ENCODE results near the gene CDC42EP2. TPM values are rescaled to one million over a fixed set of nuclear protein-coding genes. Genes with fewer than 3 reads are reported as not detected.

The CDC42EP2 gene
- total RNA-seq, 1 donor from 2014 or later, result 9.0 TPM

DNA sequence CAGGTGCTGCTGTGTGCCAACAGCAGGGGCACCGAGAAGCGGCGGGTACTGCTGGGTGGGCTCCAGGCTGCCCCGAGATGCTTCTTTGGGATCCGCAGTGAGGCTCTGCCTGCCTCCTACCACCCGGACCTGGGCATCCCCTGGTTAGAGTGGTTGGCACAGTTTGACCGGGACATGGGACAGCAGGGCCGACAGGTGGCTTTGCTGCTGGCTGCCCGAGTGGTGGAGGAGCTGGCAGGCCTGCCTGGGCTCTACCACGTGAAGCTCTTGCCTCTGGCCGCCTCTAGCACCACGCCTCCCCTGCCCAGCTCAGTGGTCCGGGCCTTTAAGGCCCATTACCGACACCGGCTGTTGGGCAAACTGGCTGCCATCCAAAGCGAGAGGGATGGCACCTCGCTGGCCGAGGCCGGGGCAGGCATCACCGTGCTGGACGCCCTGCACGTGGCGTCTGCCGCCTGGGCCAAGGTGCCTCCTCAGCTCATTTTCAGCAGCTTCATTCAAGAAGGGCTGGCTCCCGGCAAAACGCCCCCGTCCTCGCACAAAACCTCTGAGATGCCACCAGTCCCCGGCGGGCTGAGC lies 41.8 kb downstream of the CDC42EP2 start:
- no peak for DNase-seq

DNA sequence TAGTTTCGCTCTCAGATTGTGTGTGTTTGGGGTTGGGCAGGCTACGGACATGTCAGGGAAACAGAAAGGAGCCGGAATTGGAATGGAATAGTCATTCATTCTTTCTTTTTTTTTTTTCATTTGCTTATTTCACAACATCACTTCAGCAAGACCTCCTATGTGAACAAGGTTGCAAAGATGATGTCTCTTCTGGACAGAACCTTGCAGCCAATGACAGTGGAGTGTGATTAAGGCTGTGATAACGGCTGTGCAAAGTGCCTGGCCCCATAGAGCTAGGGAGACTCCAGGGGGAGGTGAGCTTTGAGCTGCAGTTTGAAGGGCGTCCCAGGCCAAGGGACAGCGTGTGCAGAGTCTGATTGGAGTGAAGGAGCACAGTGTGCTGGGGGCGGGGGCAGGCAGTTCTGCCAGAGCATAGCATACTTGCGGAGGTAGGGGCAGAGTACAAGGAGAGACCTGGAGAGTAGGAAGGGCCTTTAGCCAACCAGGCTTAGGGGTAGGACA lies 43.2 kb downstream of the CDC42EP2 start:
- DNase-seq, result no peak

DNA sequence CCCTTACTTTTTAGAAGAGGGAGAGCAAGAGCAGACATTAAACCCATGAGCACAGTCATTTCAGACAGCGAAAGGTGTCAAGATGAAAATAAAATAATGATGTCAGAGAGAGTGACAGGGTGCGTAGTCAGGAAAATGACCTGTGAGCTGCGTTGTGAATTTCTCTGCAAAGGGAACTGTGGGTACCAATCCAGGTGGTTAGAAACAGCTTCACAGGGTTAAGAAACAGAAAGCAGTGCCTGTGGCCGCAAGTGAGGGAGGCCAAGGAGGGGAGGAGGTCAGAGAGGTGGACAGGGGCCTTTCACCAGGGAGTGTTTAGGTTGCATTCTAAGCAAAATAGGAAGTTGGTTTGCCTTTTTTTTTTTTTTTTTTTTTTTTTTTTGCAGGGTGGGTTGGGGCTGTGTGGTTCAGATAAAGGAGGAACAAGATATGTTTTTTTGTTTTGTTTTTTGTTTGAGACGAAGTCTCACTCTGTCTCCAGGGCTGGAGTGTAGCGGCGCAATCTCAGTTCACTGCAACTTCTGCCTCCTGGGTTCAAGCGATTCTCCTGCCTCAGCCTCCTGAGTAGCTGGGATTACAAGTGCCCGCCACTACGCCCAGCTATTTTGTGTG lies 47.8 kb downstream of the CDC42EP2 start:
- no peak for DNase-seq

DNA sequence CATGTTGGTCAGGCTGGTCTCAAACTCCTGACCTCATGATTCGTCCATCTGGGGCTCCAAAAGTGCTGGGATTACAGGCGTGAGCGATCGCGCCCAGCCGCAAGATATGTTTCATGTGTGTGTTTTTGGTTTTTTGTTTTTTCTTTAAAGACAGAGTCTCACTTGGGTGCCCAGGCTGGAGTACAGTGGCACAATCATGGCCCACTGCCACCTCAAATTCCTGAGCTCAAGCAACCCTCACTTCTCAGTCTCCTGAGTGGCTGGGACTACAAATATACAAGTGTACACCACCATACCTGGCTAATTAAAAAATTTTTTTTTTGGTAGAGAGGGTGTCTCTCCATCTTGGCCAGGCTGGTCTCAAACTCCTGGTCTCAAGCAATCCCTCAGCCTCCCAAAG lies 48.3 kb downstream of the CDC42EP2 start:
- DNase-seq, result no peak

DNA sequence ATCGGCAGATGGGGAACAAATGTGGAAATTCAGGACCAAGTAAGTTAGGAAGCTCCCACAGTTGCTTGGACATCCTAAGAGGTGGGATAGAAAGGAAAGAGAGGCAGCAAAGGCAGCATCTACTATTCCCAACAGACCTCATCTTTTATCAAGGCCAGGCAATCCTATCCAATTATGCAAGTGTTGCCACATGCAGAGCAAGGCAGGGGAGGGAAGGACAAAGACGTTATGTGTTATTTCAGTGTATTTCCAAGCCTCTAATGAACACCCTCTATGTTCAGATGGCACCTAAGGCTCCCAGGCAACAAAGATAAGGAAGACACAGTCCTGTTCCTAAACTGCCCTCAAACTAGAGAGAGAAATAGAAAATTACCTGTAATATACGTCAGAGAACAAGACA lies 49.1 kb downstream of the CDC42EP2 start:
- DNase-seq, result no peak

DNA sequence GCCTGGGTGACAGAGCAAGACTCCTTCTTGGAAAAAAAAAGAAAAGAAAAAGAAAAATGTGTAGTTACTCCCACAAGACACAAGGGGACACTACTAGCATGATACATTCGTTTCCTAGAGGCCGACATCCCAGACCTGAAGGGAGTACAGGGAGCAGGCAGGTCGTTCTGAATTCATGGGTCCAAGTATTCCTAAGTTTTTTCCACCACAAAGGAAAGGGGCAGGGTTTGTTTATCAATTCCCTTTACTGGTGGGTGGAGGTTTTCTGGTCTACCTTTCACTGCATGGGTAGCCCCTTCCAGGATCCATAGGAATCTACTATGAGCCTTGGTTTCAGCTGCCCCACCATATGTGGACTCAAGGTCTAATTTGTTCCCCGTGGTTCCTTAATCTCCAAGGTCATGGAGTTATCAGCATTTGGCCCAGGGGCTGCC lies 51.7 kb downstream of the CDC42EP2 start:
- no peak for DNase-seq

DNA sequence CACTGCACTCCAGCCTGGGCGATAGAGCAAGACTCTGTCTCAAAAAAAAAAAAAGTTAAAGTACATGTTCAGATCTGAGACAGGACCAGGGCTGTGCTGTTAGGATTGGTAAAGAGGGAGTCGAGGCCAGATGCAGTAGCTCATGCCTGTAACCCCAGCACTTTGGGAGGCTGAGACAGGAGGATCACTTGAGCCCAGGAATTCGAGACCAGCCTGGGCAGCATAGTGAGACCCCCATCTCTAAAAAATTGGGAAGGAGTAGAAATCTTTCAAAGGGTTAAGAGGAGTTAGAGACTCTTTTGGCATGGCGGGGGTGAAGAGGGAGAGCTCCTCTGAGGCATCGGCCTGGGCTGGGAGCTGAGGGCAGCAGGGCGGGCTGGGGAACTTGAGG lies 56.0 kb downstream of the CDC42EP2 start:
- DNase-seq, result no peak

Other genes starting within 250 kb of the CDC42EP2 start
- gene CDCA5, start 230.8 kb upstream of the CDC42EP2 start, total RNA-seq, result 2.0 TPM
- gene ZFPL1, start 230.6 kb upstream of the CDC42EP2 start, total RNA-seq, result 14.7 TPM
- 215 TPM for gene VPS51, start 218.7 kb upstream of the CDC42EP2 start, total RNA-seq
- 54.3 TPM for gene TM7SF2, start 203.0 kb upstream of the CDC42EP2 start, total RNA-seq
- gene ZNHIT2, start 197.2 kb upstream of the CDC42EP2 start, total RNA-seq, result 4.7 TPM
- gene FAU, start 192.7 kb upstream of the CDC42EP2 start, total RNA-seq, result 180 TPM
- 26.4 TPM for gene MRPL49, start 192.5 kb upstream of the CDC42EP2 start, total RNA-seq
- gene SYVN1, start 180.3 kb upstream of the CDC42EP2 start, total RNA-seq, result 10.1 TPM
- not detected for gene SPDYC, start 144.6 kb upstream of the CDC42EP2 start, total RNA-seq
- gene CAPN1, start 132.9 kb upstream of the CDC42EP2 start, total RNA-seq, result 56.5 TPM
- gene POLA2, start 52.9 kb upstream of the CDC42EP2 start, total RNA-seq, result 0.94 TPM
- gene DPF2, start 19.0 kb downstream of the CDC42EP2 start, total RNA-seq, result 21.7 TPM
- gene TIGD3, start 39.9 kb downstream of the CDC42EP2 start, total RNA-seq, result 4.5 TPM
- gene SLC25A45, start 67.8 kb downstream of the CDC42EP2 start, total RNA-seq, result 0.31 TPM
- 9.2 TPM for gene FRMD8, start 71.8 kb downstream of the CDC42EP2 start, total RNA-seq
- gene NEAT1, start 107.9 kb downstream of the CDC42EP2 start, total RNA-seq, result 3.6 TPM
- gene MALAT1, start 184.2 kb downstream of the CDC42EP2 start, total RNA-seq, result 11,800 TPM
- 34.2 TPM for gene SCYL1, start 210.2 kb downstream of the CDC42EP2 start, total RNA-seq
- gene LTBP3, start 243.5 kb downstream of the CDC42EP2 start, total RNA-seq, result 18.4 TPM